IMR-90 (cell line): ENCODE measurements around the gene TUBGCP3. TPM values are rescaled to one million over a fixed set of nuclear protein-coding genes. Genes with fewer than 3 reads are reported as not detected.

Experiments
- ATAC-seq: fragments of 200-7000 bp; cut with Tn5 transposase; 2 replicates; pipeline ENCODE4 v1.9.1; 2020; ENCODE audit warnings: low read depth, mild to moderate bottlenecking, moderate library complexity
- BruUV-seq: library from RNA; stranded (reverse); fragments of 400-500 nt; replicated peaks from 2 replicates; lab custom pipeline; 2021; lab: Mats Ljungman, UMichigan
- CTCF ChIA-PET: fragments of 300-600 bp; formaldehyde crosslinking; extraction: SDS; loops from one replicate; lab custom pipeline; 2021; ENCODE audit warnings: antibody characterized with exemption; lab: Yijun Ruan, JAX
- POLR2A ChIA-PET: fragments of 300-600 bp; sonication (Branson Sonifier 250); formaldehyde crosslinking; loops from one replicate; lab custom pipeline; 2022; ENCODE audit warnings: antibody characterized with exemption; ENCODE audit not compliant: unreplicated experiment; lab: Charles Lee
- DNase-seq: peaks from one replicate; pipeline ENCODE4 v3.0.0; 2013
- H2AFZ ChIP-seq: replicated peaks from 2 replicates; pipeline ENCODE3; 2013; ENCODE audit warnings: low read length, mild to moderate bottlenecking; ENCODE audit not compliant: poor library complexity
- H2AK5ac ChIP-seq: 2 replicates; pipeline ENCODE4 v1.6.1; 2013; ENCODE audit warnings: low read depth, low read length, inconsistent platforms
- H2AK9ac ChIP-seq: replicated peaks from 2 replicates; pipeline ENCODE3; 2013; ENCODE audit warnings: mild to moderate bottlenecking, low read depth, low read length, moderate library complexity; ENCODE audit not compliant: poor library complexity
- H2BK120ac ChIP-seq: 2 replicates; pipeline ENCODE4 v1.6.1; 2013; ENCODE audit warnings: low read depth, low read length, inconsistent platforms
- H2BK15ac ChIP-seq: 3 replicates; pipeline ENCODE4 v1.6.1; 2013; ENCODE audit warnings: low read depth, low read length, inconsistent platforms
- H2BK20ac ChIP-seq: 2 replicates; pipeline ENCODE4 v1.6.1; 2013; ENCODE audit warnings: low read depth, mild to moderate bottlenecking, inconsistent platforms, low read length, moderate library complexity
- H2BK5ac ChIP-seq: 2 replicates; pipeline ENCODE4 v1.6.1; 2013; ENCODE audit warnings: mild to moderate bottlenecking, low read depth, low read length, inconsistent platforms; ENCODE audit not compliant: poor library complexity, severe bottlenecking
- H3K14ac ChIP-seq: replicated peaks from 2 replicates; pipeline ENCODE4 v1.6.1; 2013; ENCODE audit warnings: low read depth, low read length, inconsistent platforms
- H3K18ac ChIP-seq: 2 replicates; pipeline ENCODE4 v1.6.1; 2013; ENCODE audit warnings: low read depth, low read length, control low read depth
- H3K23ac ChIP-seq: 2 replicates; pipeline ENCODE4 v1.6.1; 2013; ENCODE audit warnings: low read depth, low read length, inconsistent platforms
- H3K27ac ChIP-seq: 2 replicates; pipeline ENCODE4 v1.5.1; 2013; ENCODE audit warnings: mild to moderate bottlenecking, control low read depth, low read length; ENCODE audit not compliant: insufficient read depth
- H3K27me3 ChIP-seq: 2 replicates; pipeline ENCODE4 v1.6.1; 2013; ENCODE audit warnings: low read length; ENCODE audit not compliant: control insufficient read depth, insufficient read depth
- H3K36me3 ChIP-seq: 2 replicates; pipeline ENCODE4 v1.6.1; 2013; ENCODE audit warnings: low read length, mixed read lengths; ENCODE audit not compliant: control insufficient read depth, insufficient read depth
- H3K4ac ChIP-seq: 2 replicates; pipeline ENCODE4 v1.6.1; 2013; ENCODE audit warnings: low read depth, low read length, inconsistent platforms
- H3K4me1 ChIP-seq: 2 replicates; pipeline ENCODE4 v1.6.1; 2013; ENCODE audit warnings: low read length, mixed read lengths; ENCODE audit not compliant: control insufficient read depth, insufficient read depth
- H3K4me2 ChIP-seq: 2 replicates; pipeline ENCODE4 v1.6.1; 2013; ENCODE audit warnings: low read depth, mild to moderate bottlenecking, control low read depth, low read length, moderate library complexity
- H3K4me3 ChIP-seq: 2 replicates; pipeline ENCODE4 v1.5.1; 2013; ENCODE audit warnings: low read depth, mild to moderate bottlenecking, control low read depth, low read length, moderate library complexity; ENCODE audit not compliant: insufficient read depth
- H3K56ac ChIP-seq: 2 replicates; pipeline ENCODE4 v1.6.1; 2013; ENCODE audit warnings: low read length, inconsistent platforms; ENCODE audit not compliant: insufficient read depth; ENCODE audit errors: extremely low read depth
- H3K79me1 ChIP-seq, 2 experiments: 2 replicates each; pipeline ENCODE4 v1.6.1; 2013; ENCODE audit warnings: low read length in 2 of 2, inconsistent platforms in 1 of 2, low read depth in 1 of 2
- H3K9ac ChIP-seq: 2 replicates; pipeline ENCODE4 v1.6.1; 2013; ENCODE audit warnings: low read depth, low read length, control low read depth
- H3K9me1 ChIP-seq: 2 replicates; pipeline ENCODE4 v1.6.1; 2013; ENCODE audit warnings: low read length, inconsistent platforms; ENCODE audit not compliant: insufficient read depth
- H3K9me3 ChIP-seq: 2 replicates; pipeline ENCODE4 v1.6.1; 2013; ENCODE audit warnings: low read length; ENCODE audit not compliant: control insufficient read depth, insufficient read depth
- H4K20me1 ChIP-seq: 2 replicates; pipeline ENCODE4 v1.6.1; 2013; ENCODE audit warnings: low read length, inconsistent platforms; ENCODE audit not compliant: insufficient read depth
- H4K5ac ChIP-seq: 2 replicates; pipeline ENCODE4 v1.6.1; 2013; ENCODE audit warnings: mild to moderate bottlenecking, low read depth, low read length, control low read depth
- H4K8ac ChIP-seq, 2 experiments: 2 replicates each; pipeline ENCODE4 v1.6.1; 2013; ENCODE audit warnings: low read depth in 2 of 2, low read length in 2 of 2, control low read depth in 1 of 2, inconsistent platforms in 1 of 2
- H4K91ac ChIP-seq: 2 replicates; pipeline ENCODE4 v1.6.1; 2013; ENCODE audit warnings: low read depth, low read length, inconsistent platforms; ENCODE audit not compliant: insufficient read depth
- BHLHE40 ChIP-seq: fragments of 150-350 bp; IDR thresholded peaks from 2 replicates; pipeline ENCODE4 v1.6.1; 2016; ENCODE audit warnings: mild to moderate bottlenecking, low read depth, low read length
- CEBPB ChIP-seq: IDR thresholded peaks from 2 replicates; pipeline ENCODE4 v1.6.1; 2012; ENCODE audit warnings: low read depth, low read length, improper control_type of control experiment
- CHD1 ChIP-seq: IDR thresholded peaks from 2 replicates; pipeline ENCODE4 v1.6.1; 2012; ENCODE audit warnings: low read depth, low read length, improper control_type of control experiment
- FOS ChIP-seq: fragments of 150-350 bp; IDR thresholded peaks from 2 replicates; pipeline ENCODE4 v1.6.1; 2016; ENCODE audit warnings: low read depth, low read length
- MAFK ChIP-seq: IDR thresholded peaks from 2 replicates; pipeline ENCODE4 v1.6.1; 2012; ENCODE audit warnings: low read depth, low read length, improper control_type of control experiment
- MAZ ChIP-seq: IDR thresholded peaks from 2 replicates; pipeline ENCODE4 v1.6.1; 2012; ENCODE audit warnings: low read depth, mild to moderate bottlenecking, low read length, improper control_type of control experiment, moderate library complexity, borderline replicate concordance
- MXI1 ChIP-seq: IDR thresholded peaks from 2 replicates; pipeline ENCODE4 v1.6.1; 2012; ENCODE audit warnings: low read depth, mild to moderate bottlenecking, low read length, moderate library complexity, borderline replicate concordance
- NFE2L2 ChIP-seq: fragments of 150-350 bp; IDR thresholded peaks from 2 replicates; pipeline ENCODE4 v1.6.1; 2016; ENCODE audit warnings: low read depth, mild to moderate bottlenecking, low read length
- POLR2A ChIP-seq: IDR thresholded peaks from 2 replicates; pipeline ENCODE4 v1.6.1; 2012; ENCODE audit warnings: mild to moderate bottlenecking, low read depth, low read length
- RAD21 ChIP-seq: IDR thresholded peaks from 2 replicates; pipeline ENCODE4 v1.6.1; 2012; ENCODE audit warnings: low read length, improper control_type of control experiment
- RCOR1 ChIP-seq: IDR thresholded peaks from 2 replicates; pipeline ENCODE4 v1.6.1; 2012; ENCODE audit warnings: mild to moderate bottlenecking, low read length, improper control_type of control experiment; ENCODE audit not compliant: insufficient replicate concordance
- RFX5 ChIP-seq: IDR thresholded peaks from 2 replicates; pipeline ENCODE4 v1.8.0; 2012; ENCODE audit warnings: low read depth, mild to moderate bottlenecking, low read length, moderate library complexity
- SMC3 ChIP-seq: fragments of 150-350 bp; IDR thresholded peaks from 2 replicates; pipeline ENCODE4 v1.6.1; 2016; ENCODE audit warnings: low read depth, mild to moderate bottlenecking, antibody characterized with exemption, low read length, moderate library complexity
- WGBS, 2 experiments: methylation state at CpG; one replicate each; pipeline versions ENCODE4 v1.1.5 to v1.1.7; 2013; ENCODE audit warnings: missing lambda C conversion rate in 2 of 2; ENCODE audit not compliant: insufficient read length in 1 of 2; ENCODE audit errors: extremely low coverage in 2 of 2; 5-methylcytosine and 5-hydroxymethylcytosine counted together
- dilution Hi-C: fragments of 300-500 bp; cut with HindIII; formaldehyde crosslinking; loops from one replicate; pipeline ENCODE4 v1.14.3; 2018; ENCODE audit warnings: low sequenced_read_pairs; ENCODE audit not compliant: unreplicated experiment
- in situ Hi-C: fragments of 300-500 bp; cut with MboI; formaldehyde crosslinking; loops from 3 replicates; pipeline ENCODE4 v1.14.3; 2019; ENCODE audit warnings: low sequenced_read_pairs, inconsistent platforms, mixed read lengths
- intact Hi-C: fragments of 100-400 bp; cut with micrococcal nuclease; formaldehyde crosslinking; loops from 2 replicates; pipeline ENCODE4 v1.10.0; 2022
- polyA plus RNA-seq, 3 experiments: library from polyadenylated mRNA; depleted of rRNA; stranded (reverse); fragments of >200 nt; gene quantifications; 2 replicates each; pipeline ENCODE4 v1.2.3, GENCODE V29; 2012; ENCODE audit warnings: low replicate concordance in 1 of 3
- total RNA-seq: library from RNA; depleted of rRNA; stranded (reverse); fragments of >200 nt; gene quantifications from 2 replicates; pipeline ENCODE4 v1.2.3, GENCODE V29; 2012
- TF ChIP-seq, protein P1 (sequence below): conservative IDR thresholded peaks from 2 replicates; pipeline ENCODE4 v1.5.1; 2012; ENCODE audit warnings: mild to moderate bottlenecking, low read depth, low read length, improper control_type of control experiment
- TF ChIP-seq, protein P2 (sequence below): fragments of 150-350 bp; IDR thresholded peaks from 2 replicates; pipeline ENCODE4 v1.6.1; 2017; ENCODE audit warnings: mild to moderate bottlenecking, antibody characterized with exemption, low read length, low read depth
- TF ChIP-seq, protein P3 (sequence below): fragments of 150-350 bp; IDR thresholded peaks from 2 replicates; pipeline ENCODE4 v1.6.1; 2016; ENCODE audit warnings: low read depth, mild to moderate bottlenecking, low read length, moderate library complexity, borderline replicate concordance

TUBGCP3 gene
- total and polyA plus RNA-seq, 2 of the 4 experiments (the other 2 are of a cell fraction): 16.0 to 17.8 TPM

DNA sequence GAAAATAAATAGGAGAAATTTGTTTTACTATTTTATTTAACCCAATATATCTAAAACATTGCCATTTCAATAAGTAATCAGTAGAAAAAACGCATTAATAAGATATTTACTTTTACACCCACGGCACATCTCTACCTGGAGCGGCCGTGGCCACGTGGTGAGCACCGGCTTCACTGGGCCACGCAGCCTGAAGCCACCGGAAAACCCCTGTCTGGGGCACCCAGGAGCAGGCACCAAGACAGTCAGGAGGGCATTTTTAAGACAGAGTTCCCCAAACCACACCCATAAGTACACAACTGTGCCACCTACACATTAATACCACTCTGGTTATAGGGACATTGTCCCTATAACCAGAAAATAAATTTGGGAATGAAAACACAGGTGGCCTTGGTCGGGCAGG lies 130.9 kb downstream of the TUBGCP3 start:
- Histone ChIP-seq H3K4me3 (no peak overlapping the region), H3K27me3 (no peaks in the 10 kb centered on the region; the same call in 1 of the 2 replicates), H4K91ac (no peak overlapping the region), H4K20me1 (no peaks in the 10 kb centered on the region), H3K23ac (no peak overlapping the region), H3K36me3 (no peaks in the 10 kb centered on the region), H3K4me1 (no peaks in the 10 kb centered on the region), H3K4ac (no peak overlapping the region), H2BK5ac (no peak overlapping the region), H3K9ac (no peak overlapping the region), H3K56ac (no peak overlapping the region), H3K9me1 (no peaks in the 10 kb centered on the region), H3K18ac (no peak overlapping the region), H4K8ac (no peak overlapping the region), H2BK20ac (no peak overlapping the region), H2BK120ac (no peak overlapping the region), H2AK5ac (no peak overlapping the region), H4K5ac (no peak overlapping the region), H3K27ac (no peak overlapping the region), H3K4me2 (no peak overlapping the region), H3K79me1 (no peaks in the 10 kb centered on the region), H2BK15ac (no peak overlapping the region), H3K9me3 (no peaks in the 10 kb centered on the region; the same call in 1 of the 2 replicates), H2AFZ (no peak overlapping the region), H2AK9ac (no peak overlapping the region), H3K14ac (no peak overlapping the region)
- ATAC-seq (no peak), DNase-seq (no peak)
- WGBS, 2 experiments: 88% methylated on average over 1 of the region's 9 CpGs; no CpG with 5 or more reads in 1 of the 2 experiments
- ChIA-PET CTCF (no interaction called here), POLR2A (no interaction called here)
- intact Hi-C loops: no loop called here
- in situ Hi-C loops: no loop called here
- BruUV-seq: no TSS peak
- no peak for TF ChIP-seq NFE2L2
- TF ChIP-seq CHD1: no peak
- no peak for TF ChIP-seq RCOR1
- TF ChIP-seq, protein P1, sequence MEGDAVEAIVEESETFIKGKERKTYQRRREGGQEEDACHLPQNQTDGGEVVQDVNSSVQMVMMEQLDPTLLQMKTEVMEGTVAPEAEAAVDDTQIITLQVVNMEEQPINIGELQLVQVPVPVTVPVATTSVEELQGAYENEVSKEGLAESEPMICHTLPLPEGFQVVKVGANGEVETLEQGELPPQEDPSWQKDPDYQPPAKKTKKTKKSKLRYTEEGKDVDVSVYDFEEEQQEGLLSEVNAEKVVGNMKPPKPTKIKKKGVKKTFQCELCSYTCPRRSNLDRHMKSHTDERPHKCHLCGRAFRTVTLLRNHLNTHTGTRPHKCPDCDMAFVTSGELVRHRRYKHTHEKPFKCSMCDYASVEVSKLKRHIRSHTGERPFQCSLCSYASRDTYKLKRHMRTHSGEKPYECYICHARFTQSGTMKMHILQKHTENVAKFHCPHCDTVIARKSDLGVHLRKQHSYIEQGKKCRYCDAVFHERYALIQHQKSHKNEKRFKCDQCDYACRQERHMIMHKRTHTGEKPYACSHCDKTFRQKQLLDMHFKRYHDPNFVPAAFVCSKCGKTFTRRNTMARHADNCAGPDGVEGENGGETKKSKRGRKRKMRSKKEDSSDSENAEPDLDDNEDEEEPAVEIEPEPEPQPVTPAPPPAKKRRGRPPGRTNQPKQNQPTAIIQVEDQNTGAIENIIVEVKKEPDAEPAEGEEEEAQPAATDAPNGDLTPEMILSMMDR: no peak
- TF ChIP-seq, protein P2, sequence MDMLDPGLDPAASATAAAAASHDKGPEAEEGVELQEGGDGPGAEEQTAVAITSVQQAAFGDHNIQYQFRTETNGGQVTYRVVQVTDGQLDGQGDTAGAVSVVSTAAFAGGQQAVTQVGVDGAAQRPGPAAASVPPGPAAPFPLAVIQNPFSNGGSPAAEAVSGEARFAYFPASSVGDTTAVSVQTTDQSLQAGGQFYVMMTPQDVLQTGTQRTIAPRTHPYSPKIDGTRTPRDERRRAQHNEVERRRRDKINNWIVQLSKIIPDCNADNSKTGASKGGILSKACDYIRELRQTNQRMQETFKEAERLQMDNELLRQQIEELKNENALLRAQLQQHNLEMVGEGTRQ: no peak
- TF ChIP-seq RAD21: no peak
- TF ChIP-seq POLR2A: no peak
- TF ChIP-seq CEBPB: no peak
- no peak for TF ChIP-seq RFX5
- TF ChIP-seq MAZ: no peak
- no peak for TF ChIP-seq BHLHE40
- TF ChIP-seq, protein P3, sequence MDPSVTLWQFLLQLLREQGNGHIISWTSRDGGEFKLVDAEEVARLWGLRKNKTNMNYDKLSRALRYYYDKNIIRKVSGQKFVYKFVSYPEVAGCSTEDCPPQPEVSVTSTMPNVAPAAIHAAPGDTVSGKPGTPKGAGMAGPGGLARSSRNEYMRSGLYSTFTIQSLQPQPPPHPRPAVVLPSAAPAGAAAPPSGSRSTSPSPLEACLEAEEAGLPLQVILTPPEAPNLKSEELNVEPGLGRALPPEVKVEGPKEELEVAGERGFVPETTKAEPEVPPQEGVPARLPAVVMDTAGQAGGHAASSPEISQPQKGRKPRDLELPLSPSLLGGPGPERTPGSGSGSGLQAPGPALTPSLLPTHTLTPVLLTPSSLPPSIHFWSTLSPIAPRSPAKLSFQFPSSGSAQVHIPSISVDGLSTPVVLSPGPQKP: no peak
- no peak for TF ChIP-seq MAFK
- no peak for TF ChIP-seq MXI1
- TF ChIP-seq FOS: no peak
- no peak for TF ChIP-seq SMC3
- dilution Hi-C loops: no loop called here
